Peyer's patch (tissue), 4 donors: ENCODE measurements around the gene TMEM45A. TPM values are rescaled to one million over a fixed set of nuclear protein-coding genes. Genes with fewer than 3 reads are reported as not detected.
"Not testable (repeated sequence)": the region's sequence is repeated elsewhere in the genome, so short reads cannot be mapped to it uniquely, and the experiment has no call there.

Experiments
- DNase-seq, 3 donors: peaks; one replicate each; pipeline ENCODE4 v3.0.0-alpha.2; 2017 to 2019
- H3K27ac ChIP-seq, 4 donors: fragments of 200-600 bp; sonication (generic); one replicate each; pipeline ENCODE4 v1.5.1; 2016 to 2019
- H3K27me3 ChIP-seq, 2 donors: fragments of 200-600 bp; sonication (generic); one replicate each; pipeline ENCODE4 v1.5.1; 2019
- H3K36me3 ChIP-seq, 3 donors: fragments of 200-600 bp; sonication (generic); one replicate each; pipeline ENCODE4 v1.5.1; 2016 to 2019
- H3K4me1 ChIP-seq, 4 donors: fragments of 200-600 bp; sonication (generic); one replicate each; pipeline ENCODE4 v1.5.1; 2016 to 2019
- H3K4me3 ChIP-seq, 4 donors: fragments of 200-600 bp; sonication (generic); 1 replicate in 3 of 4; 2 replicates in 1 of 4; pipeline ENCODE4 v1.5.1; 2016 to 2019; ENCODE audit warnings: mild to moderate bottlenecking in 1 of 4
- H3K9me3 ChIP-seq, 4 donors: fragments of 200-600 bp; sonication (generic); one replicate each; pipeline ENCODE4 v1.5.1; 2016 to 2019; ENCODE audit warnings: mild to moderate bottlenecking in 1 of 4
- CTCF ChIP-seq, 6 experiments: fragments of 450-650 bp in 4 of 6; fragments of 200-600 bp in 2 of 6; sonication (generic) in 1 of 6; IDR thresholded peaks; one replicate each; pipeline ENCODE4 v1.5.1; 2017 to 2019; ENCODE audit warnings: antibody characterized with exemption in 6 of 6, mild to moderate bottlenecking in 3 of 6, moderate library complexity in 1 of 6
- POLR2A ChIP-seq, 2 donors: fragments of 450-650 bp; IDR thresholded peaks; one replicate each; pipeline ENCODE4 v1.5.1; 2017; ENCODE audit warnings: antibody characterized with exemption in 2 of 2, mild to moderate bottlenecking in 2 of 2, moderate library complexity in 2 of 2
- total RNA-seq, 4 donors: library from RNA; depleted of rRNA; stranded (reverse); fragments of >200 nt; gene quantifications; one replicate each; pipeline ENCODE4 v1.1.0, GENCODE V29; 2016

The TMEM45A gene
- total RNA-seq, 4 donors from 2014 or later: 0.66 to 5.3 (median 4.7) TPM; not detected in 1

- no peak for DNase-seq
- H3K27me3 ChIP-seq: no peaks in the 10 kb centered on the region
- H3K36me3 ChIP-seq: no peaks in the 10 kb centered on the region
- TF ChIP-seq POLR2A (IDR thresholded peaks at IDR 0.05) (no peak), CTCF (IDR thresholded peaks at IDR 0.05) (no peak)
- H3K4me1 ChIP-seq: no peaks in the 10 kb centered on the region
- no peaks in the 10 kb centered on the region for H3K9me3 ChIP-seq
- no peak overlapping the region for H3K4me3 ChIP-seq
- H3K27ac ChIP-seq: no peak overlapping the region
Observed at GRCh38 chr3:100506355-100506754, 13.9 kb downstream of the TMEM45A start.

GRCh38 chr3:100509818-100510217 is 17.4 kb downstream of the TMEM45A start:
- not testable (repeated sequence) for DNase-seq, H3K9me3 ChIP-seq, H3K4me3 ChIP-seq, H3K4me1 ChIP-seq, H3K27ac ChIP-seq, H3K27me3 ChIP-seq, H3K36me3 ChIP-seq

- Histone ChIP-seq H3K4me1 (no peaks in the 10 kb centered on the region), H3K27ac (no peak overlapping the region), H3K9me3 (no peaks in the 10 kb centered on the region), H3K27me3 (no peaks in the 10 kb centered on the region), H3K36me3 (no peaks in the 10 kb centered on the region), H3K4me3 (no peak overlapping the region)
- DNase-seq: no peak
- no peak for TF ChIP-seq CTCF (IDR thresholded peaks at IDR 0.05)
- no peak for TF ChIP-seq POLR2A (IDR thresholded peaks at IDR 0.05)
Observed at GRCh38 chr3:100516232-100516631, 23.8 kb downstream of the TMEM45A start.

GRCh38 chr3:100516838-100517237 is 24.4 kb downstream of the TMEM45A start:
- Histone ChIP-seq H3K27ac (no peak overlapping the region), H3K27me3 (no peaks in the 10 kb centered on the region), H3K36me3 (no peaks in the 10 kb centered on the region), H3K4me3 (no peak overlapping the region), H3K9me3 (no peaks in the 10 kb centered on the region), H3K4me1 (no peaks in the 10 kb centered on the region)
- TF ChIP-seq POLR2A (IDR thresholded peaks at IDR 0.05) (no peak), CTCF (IDR thresholded peaks at IDR 0.05) (no peak)
- no peak for DNase-seq

- Histone ChIP-seq H3K36me3 (no peaks in the 10 kb centered on the region), H3K4me1 (no peaks in the 10 kb centered on the region), H3K27ac (no peak overlapping the region), H3K9me3 (no peaks in the 10 kb centered on the region), H3K4me3 (no peak overlapping the region), H3K27me3 (no peaks in the 10 kb centered on the region)
- TF ChIP-seq POLR2A (IDR thresholded peaks at IDR 0.05) (no peak), CTCF (IDR thresholded peaks at IDR 0.05) (no peak)
- DNase-seq: no peak
Observed at GRCh38 chr3:100517276-100517675, 24.9 kb downstream of the TMEM45A start.

GRCh38 chr3:100518244-100518643 is 25.8 kb downstream of the TMEM45A start:
- Histone ChIP-seq H3K4me3 (no peak overlapping the region), H3K36me3 (no peaks in the 10 kb centered on the region), H3K4me1 (no peaks in the 10 kb centered on the region), H3K9me3 (no peaks in the 10 kb centered on the region), H3K27me3 (no peaks in the 10 kb centered on the region), H3K27ac (no peak overlapping the region)
- no peak for TF ChIP-seq CTCF (IDR thresholded peaks at IDR 0.05)
- TF ChIP-seq POLR2A (IDR thresholded peaks at IDR 0.05): no peak
- DNase-seq: no peak
